Hepatocyte (in vitro differentiated cells): Measurements from ENCODE around the gene SHKBP1. TPM values are rescaled to one million over a fixed set of nuclear protein-coding genes. Genes with fewer than 3 reads are reported as not detected.

ENCODE experiments used
- DNase-seq: peaks from one replicate; pipeline ENCODE4 v3.0.0-alpha.2; 2016; ENCODE audit warnings: low spot score
- H2AFZ ChIP-seq: fragments of 200-600 bp; sonication (generic); 2 replicates; pipeline ENCODE4 v1.6.0; 2016; ENCODE audit warnings: antibody characterized with exemption, mild to moderate bottlenecking
- H3K27ac ChIP-seq: fragments of 200-600 bp; sonication (generic); 2 replicates; pipeline ENCODE4 v1.5.1; 2016; ENCODE audit warnings: mild to moderate bottlenecking
- H3K27me3 ChIP-seq: fragments of 200-600 bp; sonication (generic); 2 replicates; pipeline ENCODE4 v1.6.1; 2016
- H3K36me3 ChIP-seq: fragments of 200-600 bp; sonication (generic); replicated peaks from 2 replicates; pipeline ENCODE4 v1.5.1; 2016; ENCODE audit warnings: low read depth; ENCODE audit not compliant: insufficient read depth
- H3K4me1 ChIP-seq: fragments of 200-600 bp; sonication (generic); 2 replicates; pipeline ENCODE4 v1.5.1; 2016; ENCODE audit warnings: mild to moderate bottlenecking, moderate library complexity; ENCODE audit not compliant: insufficient read depth
- H3K4me2 ChIP-seq: fragments of 200-600 bp; sonication (generic); 2 replicates; pipeline ENCODE4 v1.6.0; 2016
- H3K4me3 ChIP-seq: fragments of 200-600 bp; sonication (generic); 2 replicates; pipeline ENCODE4 v1.5.1; 2016; ENCODE audit warnings: mild to moderate bottlenecking
- H3K79me2 ChIP-seq: fragments of 200-600 bp; sonication (generic); 2 replicates; pipeline ENCODE4 v1.6.0; 2017; ENCODE audit warnings: mild to moderate bottlenecking
- H3K9me2 ChIP-seq: fragments of 200-600 bp; sonication (generic); replicated peaks from 2 replicates; pipeline ENCODE4 v1.6.0; 2017; ENCODE audit warnings: mild to moderate bottlenecking; ENCODE audit not compliant: insufficient read depth
- H3K9me3 ChIP-seq: fragments of 200-600 bp; sonication (generic); 2 replicates; pipeline ENCODE4 v1.5.1; 2016; ENCODE audit warnings: low read depth, mild to moderate bottlenecking
- H4K20me1 ChIP-seq: fragments of 200-600 bp; sonication (generic); 2 replicates; pipeline ENCODE4 v1.6.0; 2016; ENCODE audit warnings: mild to moderate bottlenecking; ENCODE audit not compliant: insufficient read depth, poor library complexity, severe bottlenecking
- CTCF ChIP-seq: fragments of 200-600 bp; sonication (generic); IDR thresholded peaks from 2 replicates; pipeline ENCODE4 v1.5.1; 2016; ENCODE audit warnings: antibody characterized with exemption, mild to moderate bottlenecking; ENCODE audit not compliant: poor library complexity
- EZH2 ChIP-seq: fragments of 200-600 bp; sonication (generic); IDR thresholded peaks from 2 replicates; pipeline ENCODE4 v1.6.1; 2016; ENCODE audit warnings: antibody characterized with exemption, mild to moderate bottlenecking, borderline replicate concordance
- EZH2phosphoT487 ChIP-seq: fragments of 200-600 bp; sonication (generic); IDR thresholded peaks from one replicate; pipeline ENCODE4 v1.6.1; 2018; ENCODE audit warnings: antibody characterized with exemption, mild to moderate bottlenecking, low read depth, moderate library complexity; ENCODE audit not compliant: unreplicated experiment, severe bottlenecking
- whole genome bisulfite sequencing: methylation state at CpG from one replicate; pipeline ENCODE4 v1.1.6; 2016; ENCODE audit warnings: low lambda C conversion rate; ENCODE audit errors: missing lambda C conversion rate; 5-methylcytosine and 5-hydroxymethylcytosine counted together
- polyA plus RNA-seq: library from polyadenylated mRNA; unstranded; fragments of >200 nt; fragmentation: Nextera tagmentation; extraction: Ambion mirVana; gene quantifications from 2 replicates; pipeline ENCODE4 v1.2.1, GENCODE V29; 2016
- total RNA-seq: library from RNA; depleted of rRNA; stranded (reverse); fragments of >200 nt; gene quantifications from 2 replicates; pipeline ENCODE4 v1.2.3, GENCODE V29; 2014

SHKBP1 gene
- total and polyA plus RNA-seq, 2 experiments from 2014 or later: 44.6 to 83.6 TPM

- Histone ChIP-seq H3K27me3 (peaks cover 35% of the 10 kb centered on the region), H3K4me3 (no peak overlapping the region), H3K79me2 (no peaks in the 10 kb centered on the region), H2AFZ (no peak overlapping the region), H3K4me1 (peaks cover 30% of the 10 kb centered on the region), H3K9me2 (no peaks in the 10 kb centered on the region), H3K36me3 (no peaks in the 10 kb centered on the region), H3K4me2 (peak overlapping the region; percentile 94), H3K9me3 (no peaks in the 10 kb centered on the region), H4K20me1 (no peaks in the 10 kb centered on the region), H3K27ac (peak overlapping the region; percentile 78)
- DNase-seq: no peak
- no peak for TF ChIP-seq EZH2
- no peak for TF ChIP-seq EZH2phosphoT487
- WGBS: 18% methylated on average over 15 of the region's 15 CpGs
Measured at GRCh38 chr19:40598918-40599307, 22.2 kb downstream of the SHKBP1 start.

GRCh38 chr19:40599331-40599901 lies 22.7 kb downstream of the SHKBP1 start:
- Histone ChIP-seq H3K9me3 (no peaks in the 10 kb centered on the region), H2AFZ (no peak overlapping the region), H3K27ac (peak overlapping the region; percentile 78), H3K27me3 (peaks cover 35% of the 10 kb centered on the region), H4K20me1 (no peaks in the 10 kb centered on the region), H3K9me2 (no peaks in the 10 kb centered on the region), H3K79me2 (no peaks in the 10 kb centered on the region), H3K36me3 (no peaks in the 10 kb centered on the region), H3K4me3 (no peak overlapping the region), H3K4me2 (peak overlapping the region; percentile 94), H3K4me1 (peaks cover 31% of the 10 kb centered on the region)
- 16% methylated on average over 6 of the region's 9 CpGs for WGBS
- TF ChIP-seq EZH2: no peak
- TF ChIP-seq EZH2phosphoT487: no peak
- no peak for TF ChIP-seq CTCF
- no peak for DNase-seq

GRCh38 chr19:40599902-40600569 lies 23.4 kb downstream of the SHKBP1 start:
- peaks cover 38% of the 10 kb centered on the region for H3K4me1 ChIP-seq
- no peak for DNase-seq

More at GRCh38 chr19:40599902-40600569, 23.4 kb downstream of the SHKBP1 start:
- 35% methylated on average over 25 of the region's 43 CpGs for WGBS
- Histone ChIP-seq H2AFZ (no peak overlapping the region), H3K27ac (peak overlapping the region; percentile 78), H3K4me3 (no peak overlapping the region), H3K36me3 (no peaks in the 10 kb centered on the region), H4K20me1 (no peaks in the 10 kb centered on the region), H3K27me3 (peaks cover 35% of the 10 kb centered on the region), H3K9me3 (no peaks in the 10 kb centered on the region), H3K4me2 (peak overlapping the region; percentile 94), H3K79me2 (no peaks in the 10 kb centered on the region), H3K9me2 (no peaks in the 10 kb centered on the region)
- TF ChIP-seq EZH2 (no peak), EZH2phosphoT487 (no peak), CTCF (no peak)
